HCT116 (cell line): ENCODE data around the gene BCDIN3D. TPM values are rescaled to one million over a fixed set of nuclear protein-coding genes. Genes with fewer than 3 reads are reported as not detected.

ENCODE experiments used
- ATAC-seq: fragments of 200-7000 bp; cut with Tn5 transposase; 2 replicates; pipeline ENCODE4 v1.9.1; 2020; ENCODE audit warnings: mild to moderate bottlenecking, moderate library complexity
- BruUV-seq: library from RNA; stranded (reverse); fragments of 400-500 nt; replicated peaks from 2 replicates; lab custom pipeline; 2021; lab: Mats Ljungman, UMichigan
- CTCF ChIA-PET: fragments of 300-600 bp; sonication (Branson Sonifier 250); formaldehyde crosslinking; loops from one replicate; lab custom pipeline; 2021; ENCODE audit warnings: antibody characterized with exemption; lab: Charles Lee
- POLR2A ChIA-PET: fragments of 300-600, 350-600 bp; sonication (Branson Sonifier 250); formaldehyde crosslinking; loops from one replicate; lab custom pipeline; 2021; ENCODE audit warnings: antibody characterized with exemption; lab: Charles Lee
- RAD21 ChIA-PET, 2 experiments: fragments of 300-600 bp; sonication (Branson Sonifier 250); formaldehyde crosslinking; loops; one replicate each; lab custom pipeline; 2023; ENCODE audit warnings: low total read pairs in 2 of 2; ENCODE audit not compliant: uncharacterized antibody in 2 of 2, unreplicated experiment in 2 of 2, low non-redundant PET in 1 of 2; lab: Charles Lee
- DNase-seq: peaks from one replicate; pipeline ENCODE4 v3.0.0-alpha.2; 2010; ENCODE audit warnings: low read depth, low spot score
- H2AFZ ChIP-seq: fragments of 200-600 bp; shearing (Covaris generic), sonication (generic); 2 replicates; pipeline ENCODE4 v1.6.1; 2017; ENCODE audit warnings: low read depth, mixed run types, mixed read lengths, antibody characterized with exemption, low read length; ENCODE audit not compliant: poor library complexity, severe bottlenecking
- H3K27ac ChIP-seq: 2 replicates; pipeline ENCODE4 v1.5.1; 2012; ENCODE audit warnings: low read depth, low read length
- H3K27me3 ChIP-seq: fragments of 200-600 bp; sonication (generic); 2 replicates; pipeline ENCODE4 v1.6.1; 2016; ENCODE audit warnings: mixed run types, low read length, mixed read lengths; ENCODE audit not compliant: insufficient read depth
- H3K36me3 ChIP-seq, 2 experiments: fragments of 200-500 bp in 1 of 2; fragments of 200-600 bp in 1 of 2; sonication (Bioruptor generic) in 1 of 2; sonication (generic) in 1 of 2; 2 replicates each; pipeline versions ENCODE4 v1.5.1 to v1.6.1; 2014 to 2016; ENCODE audit warnings: low read length in 2 of 2, inconsistent platforms in 1 of 2, mixed read lengths in 1 of 2, mixed run types in 1 of 2; ENCODE audit not compliant: insufficient read depth in 2 of 2, control insufficient read depth in 1 of 2
- H3K4me1 ChIP-seq, 2 experiments: fragments of 200-600 bp in 1 of 2; sonication (generic) in 1 of 2; 2 replicates each; pipeline versions ENCODE4 v1.5.1 to v1.6.1; 2012 to 2017; ENCODE audit warnings: low read length in 2 of 2, inconsistent platforms in 1 of 2, mild to moderate bottlenecking in 1 of 2, mixed read lengths in 1 of 2, mixed run types in 1 of 2, moderate library complexity in 1 of 2; ENCODE audit not compliant: insufficient read depth in 2 of 2, control insufficient read depth in 1 of 2
- H3K4me2 ChIP-seq: fragments of 200-600 bp; sonication (generic); 2 replicates; pipeline ENCODE4 v1.6.1; 2017; ENCODE audit warnings: mixed run types, low read length, mixed read lengths
- H3K4me3 ChIP-seq, 2 experiments: fragments of 200-600 bp in 1 of 2; sonication (generic) in 1 of 2; replicated peaks in 1 of 2; 2 replicates each; pipeline ENCODE4 v1.5.1; 2011 to 2016; ENCODE audit warnings: low read length in 2 of 2, control low read depth in 1 of 2, low read depth in 1 of 2, mild to moderate bottlenecking in 1 of 2, mixed read lengths in 1 of 2, mixed run types in 1 of 2
- H3K79me2 ChIP-seq: fragments of 200-600 bp; sonication (generic); 2 replicates; pipeline ENCODE4 v1.6.1; 2017; ENCODE audit warnings: mild to moderate bottlenecking, mixed run types, low read length, moderate library complexity, mixed read lengths; ENCODE audit not compliant: insufficient read depth
- H3K9ac ChIP-seq: fragments of 200-600 bp; sonication (generic); 2 replicates; pipeline ENCODE4 v1.6.1; 2016; ENCODE audit warnings: low read length, mixed read lengths
- H3K9me2 ChIP-seq: fragments of 200-600 bp; sonication (generic), shearing (Covaris generic); 2 replicates; pipeline ENCODE4 v1.6.1; 2017; ENCODE audit warnings: mixed run types, mild to moderate bottlenecking, moderate library complexity; ENCODE audit not compliant: insufficient read depth
- H3K9me3 ChIP-seq, 2 experiments: fragments of 200-500 bp in 1 of 2; fragments of 200-600 bp in 1 of 2; sonication (Bioruptor generic) in 1 of 2; sonication (generic) in 1 of 2; 2 replicates each; pipeline ENCODE4 v1.6.1; 2014 to 2017; ENCODE audit warnings: low read length in 2 of 2, mixed read lengths in 2 of 2, inconsistent platforms in 1 of 2, low read depth in 1 of 2, mild to moderate bottlenecking in 1 of 2, mixed run types in 1 of 2, moderate library complexity in 1 of 2; ENCODE audit not compliant: control insufficient read depth in 1 of 2, insufficient read depth in 1 of 2
- H4K20me1 ChIP-seq: fragments of 200-600 bp; sonication (generic), shearing (Covaris generic); 2 replicates; pipeline ENCODE4 v1.6.1; 2017; ENCODE audit warnings: mixed run types, mild to moderate bottlenecking, moderate library complexity; ENCODE audit not compliant: insufficient read depth
- CBX3 ChIP-seq: IDR thresholded peaks from 2 replicates; pipeline ENCODE4 v1.6.1; 2012; ENCODE audit warnings: low read depth
- CTCF ChIP-seq, 3 experiments: fragments of 200-600 bp in 1 of 3; sonication (generic) in 1 of 3; IDR thresholded peaks in 2 of 3; conservative IDR thresholded peaks in 1 of 3; 2 replicates each; pipeline ENCODE4 v1.5.1; 2012 to 2017; ENCODE audit warnings: low read depth in 2 of 3, low read length in 2 of 3, antibody characterized with exemption in 1 of 3, borderline replicate concordance in 1 of 3, control low read depth in 1 of 3, mild to moderate bottlenecking in 1 of 3, mixed read lengths in 1 of 3, mixed run types in 1 of 3, moderate library complexity in 1 of 3; ENCODE audit not compliant: insufficient read depth in 1 of 3
- ELF1 ChIP-seq: IDR thresholded peaks from 2 replicates; pipeline ENCODE4 v1.6.1; 2012; ENCODE audit warnings: low read depth, borderline replicate concordance
- FOSL1 ChIP-seq: IDR thresholded peaks from 2 replicates; pipeline ENCODE4 v1.6.1; 2012; ENCODE audit warnings: low read depth
- POLR2AphosphoS5 ChIP-seq: IDR thresholded peaks from 2 replicates; pipeline ENCODE4 v1.6.1; 2011; ENCODE audit warnings: mild to moderate bottlenecking, low read depth, low read length, moderate library complexity
- SIN3A ChIP-seq: IDR thresholded peaks from 2 replicates; pipeline ENCODE4 v1.6.1; 2012; ENCODE audit warnings: low read depth
- SRF ChIP-seq: IDR thresholded peaks from 2 replicates; pipeline ENCODE4 v1.6.1; 2012; ENCODE audit warnings: low read depth
- TCF7L2 ChIP-seq: IDR thresholded peaks from 2 replicates; pipeline ENCODE4 v1.7.0; 2011; ENCODE audit warnings: borderline replicate concordance, inconsistent platforms; ENCODE audit not compliant: insufficient read depth, insufficient read length; ENCODE audit errors: extremely low read depth
- YY1 ChIP-seq: IDR thresholded peaks from 2 replicates; pipeline ENCODE4 v1.6.1; 2011; ENCODE audit warnings: low read length, low read depth, moderate library complexity, mild to moderate bottlenecking; ENCODE audit not compliant: insufficient replicate concordance; ENCODE audit errors: extremely low read depth
- ZBTB33 ChIP-seq: IDR thresholded peaks from 2 replicates; pipeline ENCODE4 v1.6.1; 2011; ENCODE audit warnings: mild to moderate bottlenecking, low read length, moderate library complexity; ENCODE audit not compliant: insufficient replicate concordance; ENCODE audit errors: extremely low read depth
- ZFX ChIP-seq: fragments of 450-650 bp; IDR thresholded peaks from 2 replicates; pipeline ENCODE4 v1.6.1; 2017
- intact Hi-C: fragments of 100-400 bp; cut with micrococcal nuclease; formaldehyde crosslinking; loops from 2 replicates; pipeline ENCODE4 v1.10.0; 2022
- total RNA-seq: library from RNA; stranded (reverse); gene quantifications from one replicate; pipeline ENCODE4 v1.2.1, GENCODE V29; 2021; ENCODE audit not compliant: unreplicated experiment

Gene BCDIN3D
- total RNA-seq, 1 experiment from 2014 or later, result 5.7 TPM

- H3K9ac ChIP-seq, result no peak overlapping the region
- ChIA-PET CTCF (no interaction called here), POLR2A (interaction anchor here (1.7 kb wide), 1 partner anchor 90 kb away, joined by 4 read pairs; the partner anchor contains the start of gene TMBIM6), RAD21 (no interaction called here)
- intact Hi-C loops, result loop anchor here (10.0 kb wide), 1 partner anchor 187 kb away; no protein-coding TSS in a partner anchor
- H3K27ac ChIP-seq, result no peak overlapping the region
- no peak overlapping the region for H2AFZ ChIP-seq
- no peak overlapping the region for H3K4me3 ChIP-seq
- BruUV-seq, result no TSS peak
- H3K27me3 ChIP-seq, result no peaks in the 10 kb centered on the region
- no peaks in the 10 kb centered on the region; the same call in 1 of the 2 replicates for H3K9me2 ChIP-seq
- H3K4me1 ChIP-seq, result peaks cover 5 to 18% of the 10 kb centered on the region in 2 experiments; a peak in 3 of 4 replicates
- ATAC-seq, result no peak
- no peak for TF ChIP-seq SRF
- no peak for TF ChIP-seq POLR2AphosphoS5
- no peak for TF ChIP-seq ZFX
- no peak for TF ChIP-seq ZBTB33
- no peak for TF ChIP-seq SIN3A
- TF ChIP-seq CBX3, result no peak
- no peak for TF ChIP-seq FOSL1
- no peak for TF ChIP-seq YY1
- no peak for TF ChIP-seq TCF7L2
- TF ChIP-seq ELF1, result no peak
- TF ChIP-seq CTCF (IDR thresholded peaks at IDR 0.05 in 2 of 3, conservative IDR thresholded peaks at IDR 0.05 in 1 of 3; ENCODE audit: borderline replicate concordance in 1 of 3, insufficient read depth in 1 of 3, low read depth in 2 of 3, low read length in 2 of 3), result no peak
- no peaks in the 10 kb centered on the region for H3K9me3 ChIP-seq
- H4K20me1 ChIP-seq, result no peaks in the 10 kb centered on the region
- DNase-seq, result no peak
- H3K4me2 ChIP-seq, result no peak overlapping the region
- no peaks in the 10 kb centered on the region for H3K36me3 ChIP-seq
- H3K79me2 ChIP-seq, result no peaks in the 10 kb centered on the region
Measured at GRCh38 chr12:49831717-49832116, 11.2 kb downstream of the BCDIN3D start.
